Activated CD4-positive, alpha-beta T cell treated with anti-CD3 and anti-CD28 coated beads, Interleukin-2, amount 10 ng/mL, durations not matched to agents 24 days and 14 days (primary cell): ENCODE data around the gene ARHGDIB. TPM values are rescaled to one million over a fixed set of nuclear protein-coding genes. Genes with fewer than 3 reads are reported as not detected.

Experiments
- DNase-seq: peaks from one replicate; pipeline ENCODE4 v3.0.0; 2022
- H3K27ac Mint-ChIP-seq: one replicate; pipeline ENCODE4 v1.8.0; 2022; ENCODE audit warnings: mild to moderate bottlenecking, mixed read lengths
- H3K27me3 Mint-ChIP-seq: one replicate; pipeline ENCODE4 v1.8.0; 2022; ENCODE audit warnings: mixed read lengths
- H3K36me3 Mint-ChIP-seq: one replicate; pipeline ENCODE4 v1.8.0; 2022; ENCODE audit warnings: low read depth, mild to moderate bottlenecking, mixed read lengths
- H3K4me1 Mint-ChIP-seq: one replicate; pipeline ENCODE4 v1.8.0; 2021; ENCODE audit warnings: mixed read lengths
- H3K4me3 Mint-ChIP-seq: one replicate; pipeline ENCODE4 v1.8.0; 2022; ENCODE audit warnings: mild to moderate bottlenecking, moderate library complexity, mixed read lengths
- H3K9me3 Mint-ChIP-seq: one replicate; pipeline ENCODE4 v1.8.0; 2021; ENCODE audit warnings: mixed read lengths
- intact Hi-C: fragments of 100-400 bp; cut with micrococcal nuclease; formaldehyde crosslinking; loops from one replicate; pipeline ENCODE4 v1.15.1; 2023
- total RNA-seq: library from RNA; stranded (reverse); gene quantifications from 2 replicates; pipeline ENCODE4 v1.2.3, GENCODE V29; 2022

ARHGDIB gene
- total RNA-seq, 1 donor from 2014 or later, result 452 TPM

- Mint-ChIP-seq H3K27ac (peak overlapping the region; percentile 100), H3K4me3 (peak overlapping the region; percentile 99), H3K36me3 (peaks cover 38% of the 10 kb centered on the region), H3K9me3 (no peaks in the 10 kb centered on the region), H3K4me1 (peaks cover 61% of the 10 kb centered on the region), H3K27me3 (no peaks in the 10 kb centered on the region)
- intact Hi-C loops, result loop anchor here (5.0 to 10.0 kb wide), 3 partner anchors 567 to 1854 kb away; partner anchors contain the start of genes GSG1 and STRAP
- peak; percentile 75 for DNase-seq
These were observed 2.3 kb downstream of the ARHGDIB start for GRCh38 chr12:14959126-14959440.

DNA sequence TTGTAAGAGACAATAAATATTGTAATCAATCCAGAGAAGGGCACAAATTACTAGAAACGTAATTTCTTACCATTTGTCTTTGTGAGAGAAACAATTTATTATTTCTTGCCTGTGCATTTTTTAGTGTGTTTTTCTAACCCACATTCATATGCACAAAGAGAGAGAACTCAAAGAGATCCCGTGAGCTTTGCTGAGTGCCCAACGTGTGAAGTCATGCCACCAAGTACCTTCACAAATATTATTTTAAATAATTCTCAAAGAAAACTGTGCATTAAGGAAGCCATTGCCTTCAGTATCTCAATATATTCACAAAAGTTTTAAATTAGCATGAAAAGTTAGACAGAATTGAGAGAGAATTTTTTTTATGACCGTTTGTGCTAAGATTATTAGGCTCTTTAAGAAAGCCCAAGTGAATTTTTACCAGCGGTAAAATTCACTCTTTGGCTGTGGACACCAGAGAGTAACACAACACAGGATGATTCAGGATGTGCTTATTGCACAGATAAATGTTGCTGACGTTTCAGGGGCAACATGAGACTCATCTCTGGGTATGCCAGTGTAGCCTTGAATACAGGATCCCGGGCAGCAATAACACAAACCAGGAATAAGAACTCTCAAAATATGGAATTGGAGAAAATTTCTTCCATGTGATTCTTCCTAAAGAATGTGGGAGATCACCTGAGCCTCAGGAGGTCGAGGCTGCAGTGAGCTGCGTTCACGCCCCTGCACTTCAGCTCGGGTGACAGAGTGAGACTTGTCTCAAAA, 2.9 kb downstream of the ARHGDIB start:
- intact Hi-C loops, result loop anchor here (5.0 to 10.0 kb wide), 3 partner anchors 566 to 1854 kb away; partner anchors contain the start of genes GSG1 and STRAP

GRCh38 chr12:14957551-14958168, 3.7 kb downstream of the ARHGDIB start:
- no peaks in the 10 kb centered on the region for H3K9me3 Mint-ChIP-seq
- intact Hi-C loops, result loop anchor here (5.0 to 10.0 kb wide), 3 partner anchors 565 to 1853 kb away; partner anchors contain the start of genes GSG1 and STRAP
- peaks cover 41% of the 10 kb centered on the region for H3K36me3 Mint-ChIP-seq
- H3K4me3 Mint-ChIP-seq, result peak overlapping the region; percentile 99
- no peaks in the 10 kb centered on the region for H3K27me3 Mint-ChIP-seq
- H3K27ac Mint-ChIP-seq, result peak overlapping the region; percentile 100
- H3K4me1 Mint-ChIP-seq, result peaks cover 62% of the 10 kb centered on the region
- DNase-seq, result peak; percentile 65

More for the DNA sequence above, 2.9 kb downstream of the ARHGDIB start:
- H3K27ac Mint-ChIP-seq, result peak overlapping the region; percentile 100
- peak; percentile 67 for DNase-seq
- H3K4me3 Mint-ChIP-seq, result peak overlapping the region; percentile 99
- peaks cover 61% of the 10 kb centered on the region for H3K4me1 Mint-ChIP-seq
- H3K9me3 Mint-ChIP-seq, result no peaks in the 10 kb centered on the region
- H3K27me3 Mint-ChIP-seq, result no peaks in the 10 kb centered on the region
- peaks cover 40% of the 10 kb centered on the region for H3K36me3 Mint-ChIP-seq

DNA sequence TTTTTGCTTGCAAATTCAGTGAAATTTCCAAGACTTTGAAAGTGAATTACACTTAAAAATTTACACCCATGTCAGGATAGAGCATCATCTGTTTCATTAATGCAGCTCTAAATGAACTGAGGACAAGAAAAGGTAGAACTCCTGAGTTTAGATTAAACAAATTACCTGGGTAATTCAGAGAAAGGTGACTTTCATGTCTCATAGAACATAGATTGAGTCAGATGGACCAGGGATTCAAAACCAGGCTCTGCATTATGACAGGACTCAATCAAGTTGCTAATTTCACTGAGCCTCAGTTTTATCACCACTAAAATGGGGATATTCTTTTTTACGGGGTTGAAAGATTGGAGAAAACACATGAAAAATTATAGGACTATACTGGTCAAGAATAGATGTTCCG, 4.5 kb downstream of the ARHGDIB start:
- H3K4me3 Mint-ChIP-seq, result peak overlapping the region; percentile 99
- H3K9me3 Mint-ChIP-seq, result no peaks in the 10 kb centered on the region
- peaks cover 43% of the 10 kb centered on the region for H3K36me3 Mint-ChIP-seq
- H3K27me3 Mint-ChIP-seq, result no peaks in the 10 kb centered on the region
- intact Hi-C loops, result loop anchor here (5.0 to 10.0 kb wide), 3 partner anchors 565 to 1852 kb away; partner anchors contain the start of genes GSG1 and STRAP
- H3K4me1 Mint-ChIP-seq, result peaks cover 67% of the 10 kb centered on the region
- no peak for DNase-seq
- H3K27ac Mint-ChIP-seq, result peak overlapping the region; percentile 100

- H3K4me3 Mint-ChIP-seq, result peak overlapping the region; percentile 99
- peaks cover 73% of the 10 kb centered on the region for H3K4me1 Mint-ChIP-seq
- DNase-seq, result peak; percentile 79
- no peaks in the 10 kb centered on the region for H3K27me3 Mint-ChIP-seq
- peak overlapping the region; percentile 100 for H3K27ac Mint-ChIP-seq
- H3K9me3 Mint-ChIP-seq, result no peaks in the 10 kb centered on the region
- H3K36me3 Mint-ChIP-seq, result peaks cover 46% of the 10 kb centered on the region
- intact Hi-C loops, result loop anchor here (5.0 to 10.0 kb wide), 3 partner anchors 564 to 1851 kb away; partner anchors contain the start of genes GSG1 and STRAP
These were observed 5.1 kb downstream of the ARHGDIB start for GRCh38 chr12:14956024-14956891.

GRCh38 chr12:14954269-14954668, 7.1 kb downstream of the ARHGDIB start:
- intact Hi-C loops, result loop anchor here (5.0 to 10.0 kb wide), 4 partner anchors 618 to 1849 kb away; partner anchors contain the start of genes GSG1 and STRAP
- H3K4me3 Mint-ChIP-seq, result peak overlapping the region; percentile 75
- H3K9me3 Mint-ChIP-seq, result no peaks in the 10 kb centered on the region
- peaks cover 45% of the 10 kb centered on the region for H3K36me3 Mint-ChIP-seq
- peaks cover 80% of the 10 kb centered on the region for H3K4me1 Mint-ChIP-seq
- H3K27ac Mint-ChIP-seq, result peak overlapping the region; percentile 96
- H3K27me3 Mint-ChIP-seq, result no peaks in the 10 kb centered on the region
- peak; percentile 73 for DNase-seq

- H3K27ac Mint-ChIP-seq, result peak overlapping the region; percentile 96
- H3K27me3 Mint-ChIP-seq, result no peaks in the 10 kb centered on the region
- intact Hi-C loops, result loop anchor here (2.0 to 10.0 kb wide), 5 partner anchors 587 to 1849 kb away; partner anchors contain the start of genes GSG1 and STRAP
- DNase-seq, result no peak
- H3K36me3 Mint-ChIP-seq, result peaks cover 45% of the 10 kb centered on the region
- peak overlapping the region; percentile 75 for H3K4me3 Mint-ChIP-seq
- no peaks in the 10 kb centered on the region for H3K9me3 Mint-ChIP-seq
- peaks cover 80% of the 10 kb centered on the region for H3K4me1 Mint-ChIP-seq
These were observed 7.6 kb downstream of the ARHGDIB start for GRCh38 chr12:14953752-14954151.

GRCh38 chr12:14952299-14952921, 9.0 kb downstream of the ARHGDIB start:
- peak overlapping the region; percentile 75 for H3K4me3 Mint-ChIP-seq
- peaks cover 43% of the 10 kb centered on the region for H3K36me3 Mint-ChIP-seq
- peaks cover 80% of the 10 kb centered on the region for H3K4me1 Mint-ChIP-seq
- peak overlapping the region; percentile 96 for H3K27ac Mint-ChIP-seq
- intact Hi-C loops, result loop anchor here (1.0 to 10.0 kb wide), 7 partner anchors 9 to 1848 kb away; partner anchors contain the start of genes ARHGDIB, GSG1 and STRAP
- H3K9me3 Mint-ChIP-seq, result no peaks in the 10 kb centered on the region
- peak; percentile 88 for DNase-seq
- no peaks in the 10 kb centered on the region for H3K27me3 Mint-ChIP-seq

DNA sequence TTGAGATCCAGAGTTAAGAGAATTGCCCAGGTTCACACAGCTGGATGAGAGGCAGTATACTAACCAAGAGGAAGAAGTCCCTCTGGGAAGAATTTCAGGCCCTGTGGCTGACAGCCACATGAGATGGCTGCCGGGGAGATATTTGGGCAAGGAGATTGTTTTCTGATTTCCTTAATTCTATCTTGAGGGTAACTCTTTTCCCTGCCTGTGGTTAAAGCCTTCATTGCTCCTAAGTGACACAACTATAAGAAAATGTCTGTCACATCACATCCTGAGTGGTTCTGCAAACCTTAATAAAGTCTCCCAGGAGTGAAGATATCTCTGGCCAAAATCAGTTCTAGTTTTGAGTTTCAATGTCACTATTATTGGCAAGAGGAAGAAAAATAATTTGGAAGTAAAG, 9.6 kb downstream of the ARHGDIB start:
- peaks cover 48% of the 10 kb centered on the region for H3K36me3 Mint-ChIP-seq
- H3K4me3 Mint-ChIP-seq, result peak overlapping the region; percentile 75
- DNase-seq, result peak; percentile 62
- H3K27me3 Mint-ChIP-seq, result no peaks in the 10 kb centered on the region
- peaks cover 80% of the 10 kb centered on the region for H3K4me1 Mint-ChIP-seq
- H3K9me3 Mint-ChIP-seq, result no peaks in the 10 kb centered on the region
- intact Hi-C loops, result loop anchor here (1.0 to 10.0 kb wide), 7 partner anchors 9 to 1847 kb away; partner anchors contain the start of genes ARHGDIB, GSG1 and STRAP
- H3K27ac Mint-ChIP-seq, result peak overlapping the region; percentile 96

- H3K4me1 Mint-ChIP-seq, result peaks cover 79% of the 10 kb centered on the region
- intact Hi-C loops, result loop anchor here (5.0 to 10.0 kb wide), 4 partner anchors 621 to 1846 kb away; partner anchors contain the start of genes GSG1 and STRAP
- H3K27ac Mint-ChIP-seq, result peak overlapping the region; percentile 96
- H3K9me3 Mint-ChIP-seq, result no peaks in the 10 kb centered on the region
- H3K36me3 Mint-ChIP-seq, result peaks cover 52% of the 10 kb centered on the region
- H3K27me3 Mint-ChIP-seq, result no peaks in the 10 kb centered on the region
- DNase-seq, result peak; percentile 67
- peak overlapping the region; percentile 75 for H3K4me3 Mint-ChIP-seq
These were observed 10.2 kb downstream of the ARHGDIB start for GRCh38 chr12:14950982-14951746.

GRCh38 chr12:14950421-14950820, 11.0 kb downstream of the ARHGDIB start:
- intact Hi-C loops, result loop anchor here (5.0 to 10.0 kb wide), 4 partner anchors 622 to 1846 kb away; partner anchors contain the start of genes GSG1 and STRAP
- peaks cover 60% of the 10 kb centered on the region for H3K36me3 Mint-ChIP-seq
- H3K27ac Mint-ChIP-seq, result peak overlapping the region; percentile 95
- peak overlapping the region; percentile 79 for H3K4me3 Mint-ChIP-seq
- peaks cover 80% of the 10 kb centered on the region for H3K4me1 Mint-ChIP-seq
- no peaks in the 10 kb centered on the region for H3K9me3 Mint-ChIP-seq
- no peaks in the 10 kb centered on the region for H3K27me3 Mint-ChIP-seq
- DNase-seq, result peak; percentile 69

DNA sequence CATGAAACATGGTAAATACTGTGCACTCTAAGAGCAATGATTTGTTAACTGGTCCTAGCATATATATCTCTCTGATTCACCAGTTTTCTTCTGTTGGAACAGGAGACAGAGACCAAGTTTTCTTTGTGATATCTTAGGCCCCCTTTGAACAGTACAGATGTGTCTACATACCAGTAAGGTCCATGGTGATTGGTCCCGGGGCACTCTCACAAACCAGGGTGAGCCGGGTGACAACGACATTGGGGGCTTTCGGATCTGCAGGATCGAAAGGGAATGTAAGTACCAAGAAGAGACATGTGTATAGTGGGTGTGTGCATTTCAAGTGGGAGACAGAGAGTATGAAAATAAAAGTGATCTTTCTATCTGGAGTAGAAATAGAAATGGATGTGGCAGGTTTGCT, 11.8 kb downstream of the ARHGDIB start:
- Mint-ChIP-seq H3K4me3 (peak overlapping the region; percentile 79), H3K36me3 (peaks cover 67% of the 10 kb centered on the region), H3K27me3 (no peaks in the 10 kb centered on the region), H3K27ac (peak overlapping the region; percentile 95), H3K9me3 (no peaks in the 10 kb centered on the region), H3K4me1 (peaks cover 83% of the 10 kb centered on the region)
- intact Hi-C loops, result loop anchor here (5.0 to 10.0 kb wide), 4 partner anchors 623 to 1845 kb away; partner anchors contain the start of genes GSG1 and STRAP
- peak; percentile 63 for DNase-seq
